Measurements from ENCODE around the gene TRAF2. TPM values are rescaled to one million over a fixed set of nuclear protein-coding genes. Genes with fewer than 3 reads are reported as not detected.

Gene TRAF2
- total and polyA plus RNA-seq, 9 of the 15 experiments (the other 6 are each of a cell fraction or from before 2014, with no cell fraction given), result 0.24 to 45.2 (median 18.0) TPM

- Histone ChIP-seq H3K9me1 (ENCODE audit: control insufficient read depth, insufficient read depth, low read length) (no peaks in the 10 kb centered on the region), H3K36me3 (ENCODE audit: control insufficient read depth, insufficient read depth, low read length) (peaks cover 75% of the 10 kb centered on the region), H3K79me2 (ENCODE audit: control insufficient read depth, insufficient read depth, low read length) (peaks cover 8% of the 10 kb centered on the region; the same call in 1 of the 3 replicates), H3K27me3 (ENCODE audit: control insufficient read depth in 2 of 2, insufficient read depth in 2 of 2, low read length in 2 of 2) (no peaks in the 10 kb centered on the region), H3K4me2 (ENCODE audit: insufficient read depth, low read length) (no peak overlapping the region), H3K4me3 (no peak overlapping the region), H3K9me3 (replicated peaks; ENCODE audit: control insufficient read depth, insufficient read depth, low read depth, low read length) (no peaks in the 10 kb centered on the region), H3K4me1 (replicated peaks in 1 of 2; ENCODE audit: control insufficient read depth in 2 of 2, insufficient read depth in 2 of 2, low read length in 2 of 2) (peaks cover 0 to 12% of the 10 kb centered on the region in 2 experiments; a peak in 1 of 5 replicates), H3K27ac (ENCODE audit: extremely low read depth, low read depth, low read length) (no peak overlapping the region), H3K9ac (ENCODE audit: insufficient read depth in 1 of 2, low read depth in 2 of 2, low read length in 2 of 2) (no peak overlapping the region; a peak in 1 of 4 replicates), H2AFZ (ENCODE audit: low read depth, low read length) (no peak overlapping the region), H4K20me1 (replicated peaks; ENCODE audit: control insufficient read depth, insufficient read depth, low read length) (no peaks in the 10 kb centered on the region)
- intact Hi-C loops (cut with micrococcal nuclease) (no loop called here), in situ Hi-C loops (cut with MboI) (no loop called here)
- no peak for DNase-seq (ENCODE audit: extremely low read depth in 1 of 4, low spot score in 3 of 4)
- no peak for FAIRE-seq
- ChIA-PET POLR2A (interaction anchor here (1.4 kb wide), 1 partner anchor 11 kb away, joined by 4 read pairs; no protein-coding TSS in a partner anchor), CTCF (ENCODE audit: low intra/inter-chr PET ratio) (no interaction called here)
- no TSS peak for BruUV-seq (replicated peaks)
- TF ChIP-seq POLR2G (IDR thresholded peaks at IDR 0.05; ENCODE audit: low read depth, low read length) (0 out of 2 replicates have a peak, but pooled peaks have one; percentile 35), REST (IDR thresholded peaks at IDR 0.05; ENCODE audit: borderline replicate concordance) (0 out of 2 replicates have a peak, but pooled peaks have one; percentile 6), REST (CRISPR knock-in tag; IDR thresholded peaks at IDR 0.05; ENCODE audit: low read depth) (no peak), TCFL5 (CRISPR knock-in tag; conservative IDR thresholded peaks at IDR 0.05) (no peak)
- WGBS (ENCODE audit: insufficient coverage, low coverage, missing lambda C conversion rate), result 91% methylated on average over 28 of the region's 32 CpGs
- ATAC-seq, result no peak
Measured at GRCh38 chr9:136916330-136917184, 30.2 kb downstream of the TRAF2 start.
